GM12874 (cell line): ENCODE data around the gene STRIP1.

Experiments used
- TF ChIP-seq, protein P1 (sequence below): IDR thresholded peaks from 2 replicates; pipeline ENCODE4 v1.5.1; 2011; ENCODE audit warnings: low read depth, mild to moderate bottlenecking, control low read depth, low read length, moderate library complexity; ENCODE audit not compliant: insufficient read depth

STRIP1 gene

GRCh38 chr1:110011527-110012041 is 22.8 kb upstream of the STRIP1 start:
- TF ChIP-seq, protein P1, sequence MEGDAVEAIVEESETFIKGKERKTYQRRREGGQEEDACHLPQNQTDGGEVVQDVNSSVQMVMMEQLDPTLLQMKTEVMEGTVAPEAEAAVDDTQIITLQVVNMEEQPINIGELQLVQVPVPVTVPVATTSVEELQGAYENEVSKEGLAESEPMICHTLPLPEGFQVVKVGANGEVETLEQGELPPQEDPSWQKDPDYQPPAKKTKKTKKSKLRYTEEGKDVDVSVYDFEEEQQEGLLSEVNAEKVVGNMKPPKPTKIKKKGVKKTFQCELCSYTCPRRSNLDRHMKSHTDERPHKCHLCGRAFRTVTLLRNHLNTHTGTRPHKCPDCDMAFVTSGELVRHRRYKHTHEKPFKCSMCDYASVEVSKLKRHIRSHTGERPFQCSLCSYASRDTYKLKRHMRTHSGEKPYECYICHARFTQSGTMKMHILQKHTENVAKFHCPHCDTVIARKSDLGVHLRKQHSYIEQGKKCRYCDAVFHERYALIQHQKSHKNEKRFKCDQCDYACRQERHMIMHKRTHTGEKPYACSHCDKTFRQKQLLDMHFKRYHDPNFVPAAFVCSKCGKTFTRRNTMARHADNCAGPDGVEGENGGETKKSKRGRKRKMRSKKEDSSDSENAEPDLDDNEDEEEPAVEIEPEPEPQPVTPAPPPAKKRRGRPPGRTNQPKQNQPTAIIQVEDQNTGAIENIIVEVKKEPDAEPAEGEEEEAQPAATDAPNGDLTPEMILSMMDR, result peak; percentile 65

GRCh38 chr1:110012100-110012780 is 22.2 kb upstream of the STRIP1 start:
- TF ChIP-seq, protein P1, result no peak

- TF ChIP-seq, protein P1, result no peak
Measured at GRCh38 chr1:110017792-110018191, 16.6 kb upstream of the STRIP1 start.

DNA sequence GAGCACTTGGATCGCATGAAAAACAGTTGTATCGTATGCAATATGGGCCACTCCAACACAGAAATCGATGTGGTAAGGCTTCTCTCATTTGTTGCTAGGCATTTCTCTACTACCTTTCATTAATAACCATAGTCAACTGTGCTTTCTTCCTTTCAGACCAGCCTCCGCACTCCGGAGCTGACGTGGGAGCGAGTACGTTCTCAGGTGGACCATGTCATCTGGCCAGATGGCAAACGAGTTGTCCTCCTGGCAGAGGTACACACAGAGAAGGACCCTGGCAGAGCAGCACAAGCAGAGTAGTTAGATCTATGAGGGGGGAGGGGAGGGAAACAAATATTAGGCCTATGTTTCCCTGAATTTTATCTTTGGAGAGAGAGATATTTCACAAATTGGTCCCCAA is 16.0 kb upstream of the STRIP1 start:
- TF ChIP-seq, protein P1, result no peak

GRCh38 chr1:110019770-110020169 is 14.7 kb upstream of the STRIP1 start:
- TF ChIP-seq, protein P1, result no peak

DNA sequence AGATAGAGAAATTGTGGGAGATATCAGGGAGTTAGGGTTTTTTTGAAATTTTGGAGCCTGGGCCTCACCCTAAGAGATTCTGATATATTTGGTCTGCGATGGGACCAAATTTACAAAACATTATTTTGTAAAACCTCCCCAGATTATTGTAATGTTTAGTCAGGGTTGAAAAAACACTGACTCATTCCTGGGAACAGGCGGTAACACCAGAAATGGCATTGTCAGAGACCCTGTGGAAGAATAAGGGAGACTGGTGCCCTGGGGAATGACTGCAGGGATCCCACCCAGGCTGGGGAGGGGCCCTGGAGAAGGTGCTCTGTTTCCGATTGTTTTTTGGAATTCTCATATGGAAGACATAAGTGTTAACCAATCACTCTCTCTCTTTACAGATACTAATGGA is 13.1 kb upstream of the STRIP1 start:
- TF ChIP-seq, protein P1, result no peak

DNA sequence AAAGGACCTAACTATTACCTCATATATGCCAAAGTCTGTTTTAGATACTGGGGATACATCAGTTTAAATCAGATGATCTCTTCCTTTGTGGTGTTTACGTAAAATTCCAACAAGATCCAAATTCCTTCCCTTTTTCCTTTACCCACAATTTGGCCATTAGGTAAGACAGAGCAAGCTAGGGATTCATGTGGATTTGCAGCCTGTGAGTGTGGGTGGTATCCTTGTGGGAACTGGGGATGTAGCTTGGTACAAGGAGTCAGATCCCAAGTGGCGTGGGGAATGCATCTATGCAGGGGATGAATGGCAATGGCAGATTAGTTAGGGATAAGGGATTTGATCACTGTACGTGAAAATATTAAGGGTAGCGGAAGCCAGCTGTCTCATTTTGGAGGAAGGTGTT is 9.8 kb upstream of the STRIP1 start:
- TF ChIP-seq, protein P1, result no peak
